Esophagus muscularis mucosa (tissue), 3 donors: Measurements from ENCODE around the gene CDK2AP2.

Source experiments
- POLR2AphosphoS5 ChIP-seq, 2 donors: sonication (generic); formaldehyde crosslinking; IDR thresholded peaks; one replicate each; pipeline ENCODE4 v1.6.1; 2017; ENCODE audit warnings: antibody characterized with exemption in 2 of 2
- TF ChIP-seq, protein P1 (sequence below), 3 experiments: fragments of 200-600 bp in 2 of 3; fragments of 450-650 bp in 1 of 3; sonication (generic) in 2 of 3; IDR thresholded peaks; one replicate each; pipeline ENCODE4 v1.5.1; 2017 to 2019; ENCODE audit warnings: antibody characterized with exemption in 3 of 3, mild to moderate bottlenecking in 2 of 3, moderate library complexity in 1 of 3

DNA sequence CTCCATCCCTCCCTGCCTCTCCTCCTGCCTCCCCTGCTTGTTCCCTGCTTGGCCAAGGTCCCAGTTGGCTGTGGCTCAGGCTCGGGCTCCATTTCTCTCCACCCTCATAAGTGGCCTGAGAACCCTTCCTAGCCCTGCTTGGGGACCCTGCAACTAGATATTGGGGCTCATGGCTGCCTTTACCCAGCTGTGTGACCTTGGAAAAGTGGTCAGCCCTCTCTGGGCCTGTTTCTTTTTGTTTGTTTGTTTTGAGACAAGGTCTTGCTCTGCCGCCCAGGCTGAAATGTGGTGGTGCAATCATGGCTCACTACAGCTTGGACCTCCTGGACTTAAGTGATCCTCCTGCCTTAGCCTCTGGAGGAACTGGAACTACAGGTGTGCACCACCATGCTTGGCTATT lies 35.6 kb upstream of the CDK2AP2 start:
- TF ChIP-seq, protein P1, sequence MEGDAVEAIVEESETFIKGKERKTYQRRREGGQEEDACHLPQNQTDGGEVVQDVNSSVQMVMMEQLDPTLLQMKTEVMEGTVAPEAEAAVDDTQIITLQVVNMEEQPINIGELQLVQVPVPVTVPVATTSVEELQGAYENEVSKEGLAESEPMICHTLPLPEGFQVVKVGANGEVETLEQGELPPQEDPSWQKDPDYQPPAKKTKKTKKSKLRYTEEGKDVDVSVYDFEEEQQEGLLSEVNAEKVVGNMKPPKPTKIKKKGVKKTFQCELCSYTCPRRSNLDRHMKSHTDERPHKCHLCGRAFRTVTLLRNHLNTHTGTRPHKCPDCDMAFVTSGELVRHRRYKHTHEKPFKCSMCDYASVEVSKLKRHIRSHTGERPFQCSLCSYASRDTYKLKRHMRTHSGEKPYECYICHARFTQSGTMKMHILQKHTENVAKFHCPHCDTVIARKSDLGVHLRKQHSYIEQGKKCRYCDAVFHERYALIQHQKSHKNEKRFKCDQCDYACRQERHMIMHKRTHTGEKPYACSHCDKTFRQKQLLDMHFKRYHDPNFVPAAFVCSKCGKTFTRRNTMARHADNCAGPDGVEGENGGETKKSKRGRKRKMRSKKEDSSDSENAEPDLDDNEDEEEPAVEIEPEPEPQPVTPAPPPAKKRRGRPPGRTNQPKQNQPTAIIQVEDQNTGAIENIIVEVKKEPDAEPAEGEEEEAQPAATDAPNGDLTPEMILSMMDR (IDR thresholded peaks at IDR 0.05): no peak
- no peak for TF ChIP-seq POLR2AphosphoS5 (IDR thresholded peaks at IDR 0.05)
